ENCODE measurements around the gene PRLR. TPM values are rescaled to one million over a fixed set of nuclear protein-coding genes. Genes with fewer than 3 reads are reported as not detected.
"Not testable (repeated sequence)": the region's sequence is repeated elsewhere in the genome, so short reads cannot be mapped to it uniquely, and the experiment has no call there.

PRLR gene
- total RNA-seq, 1 donor from 2014 or later: 1.2 TPM

DNA sequence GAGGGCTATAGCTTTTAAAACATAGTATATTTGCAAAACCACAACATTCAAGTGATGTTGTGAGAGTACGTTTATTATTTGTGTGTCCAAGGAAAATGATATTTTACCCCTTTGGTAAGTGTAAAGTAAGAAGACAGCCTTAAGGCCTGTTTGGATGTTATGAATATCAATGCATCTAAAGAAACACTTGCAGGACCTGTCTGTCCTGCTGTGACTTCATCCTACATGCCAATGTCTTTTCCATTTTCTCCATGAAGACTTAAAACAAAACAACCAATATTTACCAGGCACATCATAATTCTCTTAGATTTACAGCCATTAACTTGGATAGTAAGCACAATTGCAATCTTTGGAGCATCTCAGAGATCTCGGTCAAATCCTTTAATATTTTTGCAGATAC is 29.0 kb downstream of the PRLR start:
- DNase-seq (ENCODE audit: low spot score in 2 of 2): no peak
- no peak for FAIRE-seq

DNA sequence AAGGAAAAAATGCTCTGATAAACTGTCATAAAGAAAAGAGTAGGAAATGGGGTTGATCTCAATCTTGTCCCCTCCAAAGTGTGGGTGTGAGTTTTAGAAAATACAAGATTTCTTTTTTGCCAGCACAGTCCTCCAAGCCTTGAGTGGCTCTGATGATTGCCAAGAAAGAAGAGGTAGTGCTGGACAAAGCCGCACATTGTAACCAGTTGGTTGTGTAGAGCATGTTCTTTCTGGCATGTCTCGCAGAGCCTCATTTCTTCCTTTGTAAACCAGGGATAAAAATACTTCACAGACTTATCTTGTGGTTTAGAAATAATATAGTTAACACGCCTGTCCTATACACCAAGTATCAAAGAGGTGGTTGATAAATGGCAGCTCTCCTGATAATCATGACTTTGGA is 30.4 kb downstream of the PRLR start:
- DNase-seq (ENCODE audit: low spot score in 2 of 2) (no peak), FAIRE-seq (no peak)

DNA sequence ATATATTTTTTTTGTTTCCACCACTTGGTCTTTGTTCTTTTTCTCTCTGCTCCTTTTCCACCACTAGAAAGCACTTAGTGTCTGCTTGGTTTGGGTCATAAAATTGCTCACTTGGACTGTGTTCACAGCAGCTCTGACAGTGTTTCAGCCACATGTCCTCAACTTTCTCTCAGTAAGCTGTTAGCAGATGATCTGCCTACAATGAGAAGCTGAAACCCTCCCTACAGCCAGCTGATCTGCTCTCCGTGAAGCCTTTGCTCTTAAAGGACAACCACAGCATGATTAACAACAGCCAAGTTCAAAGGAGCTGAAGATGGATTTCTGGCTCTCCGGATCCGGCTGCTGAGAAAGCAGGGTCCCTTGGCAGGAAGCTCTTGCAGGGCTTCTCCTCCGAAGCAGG is 31.6 kb downstream of the PRLR start:
- FAIRE-seq (no peak), DNase-seq (ENCODE audit: low spot score in 2 of 2) (no peak)

DNA sequence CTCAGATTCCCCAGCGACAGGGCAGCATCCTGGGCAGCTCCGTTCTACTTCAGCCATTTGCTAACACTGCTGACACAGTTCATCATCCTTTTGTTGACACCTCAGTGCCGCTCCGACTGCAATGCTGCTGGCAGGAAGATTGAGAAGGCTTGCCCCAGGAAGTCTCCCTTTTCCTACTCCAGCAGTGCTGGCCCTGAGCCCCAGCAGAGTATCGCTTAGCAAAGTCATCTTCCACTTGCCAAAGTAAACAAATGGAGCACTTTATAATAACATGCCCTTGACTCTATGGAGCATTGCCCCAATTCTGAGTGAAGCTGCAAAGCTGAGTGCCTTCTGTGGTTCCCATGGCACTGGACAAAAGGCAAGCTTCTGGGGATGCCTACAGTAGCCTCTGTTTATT is 32.2 kb downstream of the PRLR start:
- FAIRE-seq (no peak), DNase-seq (ENCODE audit: low spot score in 2 of 2) (no peak)

DNA sequence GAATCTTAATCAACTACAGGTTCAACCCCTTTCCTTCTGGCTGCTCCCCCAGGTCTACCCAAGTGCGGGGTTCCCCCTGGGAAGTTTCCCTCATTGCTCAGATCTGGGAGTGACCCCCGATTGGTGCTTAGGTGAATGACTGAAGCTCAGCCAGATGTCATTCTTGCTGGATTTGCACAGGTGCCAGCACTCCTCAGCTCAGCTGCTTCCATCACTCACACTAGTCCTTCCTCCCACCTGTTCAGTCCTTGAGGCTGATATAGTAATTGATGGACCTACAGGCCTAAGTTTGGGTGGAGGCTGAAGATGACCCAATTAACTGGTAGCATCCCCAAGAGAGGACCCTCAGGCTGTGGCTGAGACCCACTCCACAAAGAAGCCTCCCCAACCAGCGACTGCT is 32.9 kb downstream of the PRLR start:
- no peak for FAIRE-seq

DNA sequence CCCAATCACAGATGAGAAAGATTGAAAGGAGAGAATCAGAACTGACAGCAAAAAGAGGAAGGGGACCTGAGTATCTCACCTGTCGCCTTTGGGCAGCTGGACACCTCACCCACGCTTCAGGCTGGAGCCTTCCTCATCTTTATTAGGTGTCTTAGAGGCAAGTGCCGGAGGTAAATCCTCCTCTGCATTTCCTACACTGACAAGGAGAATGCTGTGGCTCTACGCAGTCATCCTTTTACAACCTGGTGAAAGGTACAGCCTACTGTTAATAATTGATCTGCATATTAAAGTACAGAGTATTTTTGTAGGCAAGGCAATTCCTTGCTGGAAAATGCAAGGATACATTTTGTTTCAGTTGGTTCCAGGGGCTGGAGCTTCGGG is 34.8 kb downstream of the PRLR start:
- FAIRE-seq: no peak

More for the DNA sequence above, 32.9 kb downstream of the PRLR start:
- DNase-seq (ENCODE audit: low spot score in 2 of 2): no peak

DNA sequence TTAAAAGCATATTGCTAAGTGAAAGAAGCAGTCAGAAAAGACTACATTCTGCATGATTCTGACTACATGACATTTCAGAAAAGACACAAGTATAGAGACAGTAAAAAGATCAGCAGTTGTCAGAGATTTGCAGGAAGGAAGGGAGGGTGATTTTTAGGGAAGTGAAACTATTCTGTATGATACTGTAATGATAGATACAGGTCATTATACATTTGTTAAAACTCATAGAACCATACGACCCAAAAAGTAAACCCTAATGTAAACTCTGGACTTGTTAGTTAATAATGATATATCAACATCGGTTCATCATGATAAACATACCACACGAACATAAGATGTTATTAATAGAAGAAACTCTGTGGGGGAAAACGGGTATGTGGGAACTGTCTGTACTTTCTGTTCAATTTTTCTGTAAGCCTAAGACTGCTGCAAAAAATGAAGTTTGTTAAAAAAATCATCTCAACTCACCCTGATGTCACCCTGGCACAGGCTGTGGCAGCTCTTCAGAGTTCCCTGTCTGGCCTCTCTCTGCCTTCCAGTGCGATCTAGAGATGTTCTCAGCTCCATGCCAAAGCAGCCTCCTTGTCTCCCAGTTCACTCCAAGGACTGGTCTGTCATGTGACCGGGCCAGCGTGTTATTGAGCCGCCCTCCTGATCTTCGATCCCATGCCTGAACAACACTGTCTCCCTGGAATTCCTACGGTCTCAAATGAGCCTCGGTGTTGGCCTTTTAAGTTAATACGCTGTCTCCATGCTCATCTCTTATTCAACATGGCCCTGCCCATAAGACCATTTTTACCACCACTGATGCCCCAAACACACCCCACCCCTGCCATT is 35.4 kb downstream of the PRLR start:
- no peak for DNase-seq (ENCODE audit: low spot score in 2 of 2)
- no peak for FAIRE-seq

More for the DNA sequence above, 34.8 kb downstream of the PRLR start:
- DNase-seq (ENCODE audit: low spot score in 2 of 2): no peak

DNA sequence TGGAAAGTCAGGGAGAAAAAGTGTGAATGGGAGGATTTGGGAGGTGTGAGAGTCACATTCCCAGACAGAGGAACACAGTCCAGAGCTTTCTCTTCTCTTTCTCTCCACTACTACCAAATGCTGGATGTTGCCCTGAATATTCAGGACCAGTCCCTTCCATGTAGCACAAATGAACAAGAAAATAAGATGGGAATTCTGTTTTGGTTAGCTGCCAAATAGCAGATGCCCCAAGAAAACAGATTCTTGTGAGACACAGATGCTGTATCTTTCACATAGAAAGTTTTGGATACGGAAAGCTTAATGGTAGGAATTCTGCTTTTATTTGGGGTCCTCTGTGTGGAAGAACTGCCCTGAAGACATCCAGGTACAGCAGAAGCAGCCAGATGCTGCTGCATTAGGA is 37.8 kb downstream of the PRLR start:
- DNase-seq (ENCODE audit: low spot score in 2 of 2) (no peak), FAIRE-seq (no peak)

DNA sequence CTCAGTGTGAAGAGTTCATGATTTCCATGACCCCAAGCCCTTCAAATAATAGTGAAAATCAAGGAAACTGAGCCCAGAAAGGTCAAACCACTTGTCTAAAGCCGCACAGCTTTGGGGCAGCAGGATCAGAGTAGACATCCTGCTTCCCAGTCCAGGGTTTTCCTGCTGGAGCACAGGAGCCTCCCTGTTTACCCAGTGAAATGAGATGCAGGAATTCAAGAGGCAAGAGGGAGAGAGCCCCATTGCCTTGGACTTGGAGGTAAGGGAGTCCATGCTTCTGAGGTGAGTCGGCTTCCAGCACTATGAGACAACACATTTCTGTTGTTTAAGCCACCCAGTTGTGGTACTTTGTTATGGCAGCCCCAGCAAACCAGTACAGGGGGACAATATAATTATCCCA is 40.5 kb downstream of the PRLR start:
- DNase-seq (ENCODE audit: low spot score in 2 of 2); FAIRE-seq: not testable (repeated sequence)

DNA sequence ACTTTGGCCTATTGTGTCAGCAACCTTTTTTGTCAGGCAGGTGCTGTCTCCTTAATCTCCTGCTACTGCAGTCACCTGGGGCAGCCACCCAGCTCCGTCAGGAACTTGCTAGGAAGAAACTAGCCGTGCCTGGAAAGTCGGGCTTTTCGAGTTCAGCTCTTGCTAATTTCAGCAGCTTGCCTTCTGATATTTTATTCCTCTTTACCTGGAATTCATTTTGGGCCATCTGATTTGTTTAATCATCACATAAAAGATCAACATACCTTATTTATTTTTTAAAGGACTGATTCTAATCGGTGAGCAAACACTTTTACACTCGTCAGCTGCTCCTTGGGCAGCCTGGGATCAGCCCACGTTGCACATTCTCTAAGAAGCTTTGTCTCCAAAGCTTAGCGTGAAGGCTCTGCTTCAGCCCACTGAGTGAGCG is 42.2 kb downstream of the PRLR start:
- no peak for DNase-seq (ENCODE audit: low spot score in 2 of 2)
- FAIRE-seq: no peak

DNA sequence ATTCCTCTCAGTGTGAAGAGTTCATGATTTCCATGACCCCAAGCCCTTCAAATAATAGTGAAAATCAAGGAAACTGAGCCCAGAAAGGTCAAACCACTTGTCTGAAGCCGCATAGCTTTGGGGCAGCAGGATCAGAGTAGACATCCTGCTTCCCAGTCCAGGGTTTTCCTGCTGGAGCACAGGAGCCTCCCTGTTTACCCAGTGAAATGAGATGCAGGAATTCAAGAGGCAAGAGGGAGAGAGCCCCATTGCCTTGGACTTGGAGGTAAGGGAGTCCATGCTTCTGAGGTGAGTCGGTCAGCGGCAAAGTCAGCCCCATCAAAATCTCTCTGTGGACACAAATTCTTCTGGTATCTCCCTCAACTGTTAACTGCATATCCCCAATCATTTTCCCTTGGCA is 42.7 kb downstream of the PRLR start:
- not testable (repeated sequence) for DNase-seq (ENCODE audit: low spot score in 2 of 2); FAIRE-seq

DNA sequence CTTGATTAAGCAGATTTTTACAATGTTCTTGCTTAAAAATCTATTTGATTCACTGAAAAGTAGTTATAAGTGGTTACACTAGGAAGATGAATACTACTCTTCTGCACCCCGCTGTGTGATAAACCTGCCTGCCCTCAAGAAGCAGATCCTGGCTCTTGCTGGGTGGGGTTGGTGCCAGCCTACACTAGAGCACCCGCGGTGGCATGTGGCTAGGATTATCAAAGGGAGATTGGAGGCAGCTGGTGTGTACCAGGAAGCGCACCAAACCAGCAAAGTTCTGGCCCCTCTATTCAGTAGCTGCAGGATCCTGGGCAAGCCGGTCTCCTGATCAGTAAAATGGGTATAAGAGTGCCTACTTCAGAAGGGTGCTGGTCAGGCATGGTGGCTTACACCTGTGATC is 43.5 kb downstream of the PRLR start:
- DNase-seq (ENCODE audit: low spot score in 2 of 2) (no peak), FAIRE-seq (no peak)

DNA sequence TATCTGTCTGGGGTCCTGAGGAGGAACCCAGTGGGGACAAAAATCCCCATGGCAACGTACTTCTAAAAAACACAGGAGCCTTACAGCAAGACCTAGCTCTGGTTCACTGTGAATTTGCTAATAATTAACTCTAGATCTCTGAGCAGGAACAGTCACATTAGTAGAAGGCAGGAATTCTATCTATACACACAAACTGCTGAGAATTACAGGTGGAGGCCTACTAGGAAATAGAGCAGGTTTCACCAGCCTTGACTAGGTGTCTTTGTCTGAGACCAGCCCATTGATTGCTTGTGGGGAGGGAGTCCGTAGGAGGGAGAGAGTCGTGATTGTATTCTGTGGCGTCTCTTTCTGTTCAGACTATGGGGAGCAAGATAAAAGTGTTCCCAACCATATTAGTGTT is 44.8 kb downstream of the PRLR start:
- DNase-seq (ENCODE audit: low spot score in 2 of 2) (no peak), FAIRE-seq (no peak)

DNA sequence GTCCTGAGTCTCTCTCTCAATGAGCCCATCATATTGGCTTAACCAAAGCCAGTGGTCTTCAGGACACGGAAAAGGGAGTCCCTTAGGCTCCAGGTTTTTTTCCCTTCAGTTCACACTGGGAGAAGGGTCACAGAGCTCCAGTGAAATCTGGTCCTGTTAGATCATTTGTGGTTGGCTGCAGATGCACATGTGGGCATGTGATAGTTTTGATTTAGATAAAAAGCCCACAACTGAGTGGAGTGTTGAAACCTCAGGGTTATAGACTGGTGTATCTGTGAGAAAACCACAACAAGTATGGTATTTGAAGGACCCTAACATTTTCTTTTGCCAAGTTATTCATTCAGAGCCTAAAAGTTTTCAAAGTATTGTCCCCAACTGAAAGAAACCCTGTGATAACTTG is 46.7 kb downstream of the PRLR start:
- FAIRE-seq: no peak
- DNase-seq (ENCODE audit: low spot score in 2 of 2): no peak

DNA sequence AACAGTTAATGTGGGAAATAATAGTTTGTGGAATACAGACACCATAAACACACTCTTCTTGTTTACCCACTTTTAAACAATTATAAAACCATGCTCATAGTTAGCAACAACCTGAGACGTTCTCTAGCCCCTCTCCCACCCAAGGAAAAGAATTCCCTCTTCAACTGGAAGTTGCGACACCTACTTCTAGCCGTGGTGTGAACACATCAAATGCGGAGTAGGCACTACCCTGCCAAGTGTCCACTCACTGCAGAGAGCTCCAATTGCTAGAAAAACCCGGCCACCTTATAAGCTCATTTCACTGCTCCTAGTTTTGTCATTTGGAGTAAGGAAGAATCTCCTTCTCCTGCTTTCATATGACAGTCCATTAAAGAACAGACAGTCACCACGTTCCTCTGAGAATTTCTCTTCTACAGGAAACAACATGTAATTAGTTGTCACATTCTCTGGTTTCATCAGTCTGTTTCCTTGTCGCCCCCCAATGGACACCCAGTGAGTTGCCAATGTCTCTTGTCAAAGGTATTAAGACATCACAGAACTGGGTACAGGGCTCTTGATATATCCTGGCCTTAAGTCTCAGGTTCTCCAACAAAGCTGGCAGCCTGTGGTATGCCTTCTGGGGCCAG is 47.3 kb downstream of the PRLR start:
- no peak for DNase-seq (ENCODE audit: low spot score in 2 of 2)
- FAIRE-seq: no peak

DNA sequence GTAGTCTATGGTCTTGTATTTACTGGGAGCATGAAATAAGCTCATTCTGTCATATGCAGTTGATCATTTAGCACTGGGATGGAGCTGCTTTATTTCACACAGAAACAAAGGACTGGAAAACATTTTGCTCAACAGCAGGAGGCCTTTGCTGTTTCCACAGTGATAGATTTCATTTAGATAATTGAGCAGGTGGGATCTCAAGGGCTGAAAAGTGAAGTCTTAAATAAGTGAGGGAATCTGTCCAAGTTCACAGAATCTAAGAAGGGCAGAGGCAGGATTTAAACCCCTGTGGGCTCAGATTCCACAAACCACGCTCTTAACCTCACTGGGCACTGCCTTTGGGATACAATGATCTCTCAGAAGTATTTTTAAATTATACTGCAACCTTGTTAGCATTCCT is 47.8 kb downstream of the PRLR start:
- no peak for FAIRE-seq

DNA sequence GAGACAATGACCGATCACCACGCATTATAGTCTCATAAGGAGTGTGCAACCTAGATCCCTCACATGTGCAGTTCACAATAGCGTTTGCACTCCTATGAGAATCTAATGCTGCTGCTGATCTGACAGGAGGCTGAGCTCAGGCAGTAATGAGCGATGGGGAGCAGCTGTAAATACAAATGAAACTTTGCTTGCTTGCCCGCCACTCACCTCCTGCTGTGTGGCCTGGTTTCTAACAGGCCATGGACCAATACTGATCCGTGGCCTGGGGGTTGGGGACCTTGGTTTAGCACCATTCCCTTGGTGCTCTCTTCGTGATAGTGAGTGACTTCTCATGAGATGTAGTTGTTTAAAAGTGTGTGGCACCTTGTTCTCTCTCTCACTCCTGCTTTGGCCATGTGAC is 50.2 kb downstream of the PRLR start:
- DNase-seq (ENCODE audit: low spot score in 2 of 2) (no peak), FAIRE-seq (no peak)

More for the DNA sequence above, 47.8 kb downstream of the PRLR start:
- DNase-seq (ENCODE audit: low spot score in 2 of 2): no peak

DNA sequence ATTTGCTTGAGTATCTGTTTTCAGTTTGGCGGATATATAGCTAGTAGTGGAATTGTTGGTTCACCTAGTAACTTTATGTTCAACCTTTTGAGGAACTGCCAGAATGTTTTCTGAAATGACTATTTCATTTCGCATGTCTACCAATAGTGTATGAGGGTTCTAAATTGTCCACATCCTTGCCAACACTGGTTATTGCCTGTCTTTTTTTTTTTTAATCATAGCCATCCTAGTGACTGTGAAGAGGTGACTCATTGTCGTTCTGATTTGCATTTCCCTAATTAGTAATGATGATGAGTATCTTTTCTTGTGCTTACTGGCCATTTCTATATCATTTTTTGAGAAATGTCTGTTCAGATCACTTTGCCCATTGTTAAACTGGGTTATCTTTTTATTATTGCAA is 52.5 kb downstream of the PRLR start:
- no peak for DNase-seq (ENCODE audit: low spot score in 2 of 2)

DNA sequence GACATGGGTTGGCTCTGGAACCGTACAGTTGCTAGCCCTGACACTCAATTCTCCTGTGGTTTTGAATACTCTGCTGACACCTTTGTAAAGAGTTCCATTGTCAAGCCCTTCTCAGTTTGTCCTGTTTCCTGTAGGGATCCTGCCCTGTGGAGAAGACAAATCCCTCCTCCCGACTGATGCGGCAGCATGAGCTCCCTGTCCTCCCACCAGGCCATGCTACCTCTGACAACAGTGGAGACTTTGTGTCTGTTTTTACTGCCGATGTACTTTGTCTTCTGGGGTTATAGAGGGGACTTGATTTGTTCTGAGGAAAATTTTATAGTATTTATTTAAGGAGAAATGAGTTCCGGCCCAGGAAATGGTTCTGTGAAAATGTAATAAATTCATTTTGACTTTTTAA is 57.8 kb downstream of the PRLR start:
- no peak for DNase-seq (ENCODE audit: low spot score in 2 of 2)
- FAIRE-seq: no peak

More for the DNA sequence above, 52.5 kb downstream of the PRLR start:
- FAIRE-seq: no peak

DNA sequence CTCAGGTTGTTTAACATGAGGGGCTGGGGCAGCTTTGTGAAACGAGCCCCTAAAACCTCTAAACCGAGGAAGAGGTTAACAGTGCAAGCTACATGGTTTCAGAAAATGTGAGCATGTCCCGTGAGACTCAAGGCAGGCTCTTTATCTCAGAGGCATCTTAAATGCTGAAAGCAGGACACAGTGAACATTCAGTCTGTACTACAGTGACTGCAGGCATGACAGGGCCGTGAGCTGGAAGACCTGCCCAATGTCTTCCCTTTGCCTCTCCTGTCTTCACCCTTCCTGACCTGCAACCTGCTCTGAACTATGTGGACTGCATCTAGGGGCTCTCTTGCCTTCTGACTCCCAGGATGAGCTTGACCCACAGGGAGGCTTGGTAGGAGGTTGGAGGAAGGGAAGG is 58.3 kb downstream of the PRLR start:
- no peak for FAIRE-seq
- no peak for DNase-seq (ENCODE audit: low spot score in 2 of 2)

DNA sequence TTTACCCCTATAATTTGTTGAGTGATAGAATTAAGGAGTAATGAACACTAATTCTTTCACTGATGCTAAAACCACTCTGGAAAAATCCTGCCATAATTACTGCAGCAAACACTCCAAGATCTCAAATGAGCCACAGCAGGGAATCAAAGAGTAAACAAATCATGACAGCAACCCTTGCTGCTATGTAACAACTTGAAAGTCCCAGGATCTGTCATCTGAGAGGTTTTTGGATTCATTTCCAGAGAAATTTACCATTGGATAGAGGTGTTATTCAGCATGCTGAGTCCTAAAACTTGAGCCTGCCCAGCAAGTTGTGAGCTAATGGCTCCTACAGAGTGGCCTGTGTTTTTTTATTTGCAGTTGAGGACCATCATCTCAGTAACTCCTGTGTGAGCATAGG is 59.2 kb downstream of the PRLR start:
- DNase-seq (ENCODE audit: low spot score in 2 of 2) (no peak), FAIRE-seq (no peak)

DNA sequence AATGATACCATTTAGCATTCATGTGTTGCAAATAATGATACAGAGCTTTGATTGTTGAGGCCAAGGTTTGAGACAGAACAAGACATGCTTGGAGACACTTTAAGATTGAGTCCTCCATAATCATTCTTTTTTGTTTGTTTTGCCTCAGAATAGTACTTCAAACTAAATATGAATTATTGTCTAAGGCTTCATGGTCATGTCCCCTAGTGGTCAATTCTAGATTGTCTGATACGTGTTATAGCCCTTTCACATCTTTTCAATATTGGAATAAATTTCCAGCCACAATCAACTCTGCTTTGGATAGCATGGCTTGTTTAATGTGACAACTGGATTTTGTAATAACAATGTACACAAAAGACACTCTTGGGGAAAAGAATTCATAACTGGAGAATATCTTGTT is 64.2 kb downstream of the PRLR start:
- FAIRE-seq: no peak
- no peak for DNase-seq (ENCODE audit: low spot score in 2 of 2)

Data from frontal cortex (tissue), 4 donors.